Measurements from ENCODE around the gene PLCG1. TPM values are rescaled to one million over a fixed set of nuclear protein-coding genes. Genes with fewer than 3 reads are reported as not detected.
A peak's percentile ranks its signal among the peaks of the same experiment; 100 is the strongest.

The PLCG1 gene
- total RNA-seq, 2 experiments from 2014 or later: 387 to 404 TPM

DNA sequence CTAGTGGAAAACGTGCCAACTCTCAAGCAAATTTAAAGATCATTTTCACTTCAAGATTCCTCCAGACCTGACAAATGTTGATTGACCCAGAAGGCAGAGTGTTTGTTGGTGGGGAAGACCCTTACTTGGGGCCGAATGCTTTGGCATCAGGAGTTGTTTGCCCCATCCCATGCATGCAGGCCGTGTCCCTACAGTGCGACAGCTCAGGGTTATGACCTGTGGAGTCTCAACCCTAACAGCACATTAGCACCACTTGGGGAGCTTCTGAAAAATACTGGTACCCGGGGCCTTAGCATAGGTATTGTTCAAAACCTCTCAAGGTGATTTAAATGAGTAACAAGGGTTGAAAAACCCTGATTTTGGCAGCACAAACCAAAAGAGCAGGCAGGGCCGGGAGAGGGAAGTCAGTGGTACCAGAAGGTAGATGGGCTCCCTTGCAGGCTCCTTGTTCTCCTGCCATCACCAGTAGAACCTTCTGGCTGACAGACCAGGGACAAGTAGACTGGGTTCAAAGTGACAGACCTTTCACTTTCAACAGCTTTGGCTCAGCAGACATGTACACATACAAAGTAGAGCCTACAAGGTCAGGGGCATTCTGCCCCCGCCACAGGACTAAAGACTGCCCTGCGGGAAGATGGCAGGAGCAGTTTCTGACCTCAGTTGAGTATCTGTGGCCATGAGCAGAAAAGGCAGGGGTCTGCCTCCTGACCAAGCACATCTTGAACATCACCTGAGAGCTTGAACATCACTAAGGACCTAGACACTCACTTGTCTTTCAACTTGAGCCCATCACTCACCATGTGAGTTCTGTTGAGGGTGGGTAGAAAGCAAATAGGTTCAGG, 39.6 kb downstream of the PLCG1 start:
- ChIA-PET POLR2A (interaction anchor here (1.9 kb wide), 1 partner anchor 20 kb away, joined by 6 read pairs; no protein-coding TSS in a partner anchor), CTCF (interaction anchor here (1.4 to 1.9 kb wide), 2 partner anchors 42 to 55 kb away, joined by 3 to 8 read pairs; no protein-coding TSS in a partner anchor)
- TF ChIP-seq, protein P1, sequence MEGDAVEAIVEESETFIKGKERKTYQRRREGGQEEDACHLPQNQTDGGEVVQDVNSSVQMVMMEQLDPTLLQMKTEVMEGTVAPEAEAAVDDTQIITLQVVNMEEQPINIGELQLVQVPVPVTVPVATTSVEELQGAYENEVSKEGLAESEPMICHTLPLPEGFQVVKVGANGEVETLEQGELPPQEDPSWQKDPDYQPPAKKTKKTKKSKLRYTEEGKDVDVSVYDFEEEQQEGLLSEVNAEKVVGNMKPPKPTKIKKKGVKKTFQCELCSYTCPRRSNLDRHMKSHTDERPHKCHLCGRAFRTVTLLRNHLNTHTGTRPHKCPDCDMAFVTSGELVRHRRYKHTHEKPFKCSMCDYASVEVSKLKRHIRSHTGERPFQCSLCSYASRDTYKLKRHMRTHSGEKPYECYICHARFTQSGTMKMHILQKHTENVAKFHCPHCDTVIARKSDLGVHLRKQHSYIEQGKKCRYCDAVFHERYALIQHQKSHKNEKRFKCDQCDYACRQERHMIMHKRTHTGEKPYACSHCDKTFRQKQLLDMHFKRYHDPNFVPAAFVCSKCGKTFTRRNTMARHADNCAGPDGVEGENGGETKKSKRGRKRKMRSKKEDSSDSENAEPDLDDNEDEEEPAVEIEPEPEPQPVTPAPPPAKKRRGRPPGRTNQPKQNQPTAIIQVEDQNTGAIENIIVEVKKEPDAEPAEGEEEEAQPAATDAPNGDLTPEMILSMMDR (IDR thresholded peaks at IDR 0.05): no peak
- Histone ChIP-seq H3K4me3 (ENCODE audit: low read length) (no peak overlapping the region), H3K27ac (ENCODE audit: low read depth in 1 of 2, low read length in 2 of 2) (no peak overlapping the region), H3K9me3 (ENCODE audit: control insufficient read depth in 1 of 2, insufficient read depth in 1 of 2, low read length in 2 of 2) (no peaks in the 10 kb centered on the region), H3K27me3 (ENCODE audit: control insufficient read depth in 1 of 2, insufficient read depth in 2 of 2, low read length in 2 of 2) (no peaks in the 10 kb centered on the region), H3K36me3 (ENCODE audit: insufficient read depth, low read length) (peaks cover 51% of the 10 kb centered on the region), H3K4me1 (ENCODE audit: insufficient read depth, low read length) (peaks cover 8% of the 10 kb centered on the region)
- Mint-ChIP-seq H3K4me3 (no peak overlapping the region), H3K27ac (peak overlapping the region; percentile 69), H3K27me3 (no peaks in the 10 kb centered on the region), H3K36me3 (ENCODE audit: low read depth) (peaks cover 61% of the 10 kb centered on the region), H3K4me1 (ENCODE audit: low read depth) (peaks cover 11% of the 10 kb centered on the region), H3K9me3 (no peaks in the 10 kb centered on the region)
- DNase-seq (peak in 1 of 14 experiments; percentile 1), ATAC-seq (ENCODE audit: poor library complexity) (no peak)
- intact Hi-C loops (cut with DNase I, micrococcal nuclease): no loop called here

DNA sequence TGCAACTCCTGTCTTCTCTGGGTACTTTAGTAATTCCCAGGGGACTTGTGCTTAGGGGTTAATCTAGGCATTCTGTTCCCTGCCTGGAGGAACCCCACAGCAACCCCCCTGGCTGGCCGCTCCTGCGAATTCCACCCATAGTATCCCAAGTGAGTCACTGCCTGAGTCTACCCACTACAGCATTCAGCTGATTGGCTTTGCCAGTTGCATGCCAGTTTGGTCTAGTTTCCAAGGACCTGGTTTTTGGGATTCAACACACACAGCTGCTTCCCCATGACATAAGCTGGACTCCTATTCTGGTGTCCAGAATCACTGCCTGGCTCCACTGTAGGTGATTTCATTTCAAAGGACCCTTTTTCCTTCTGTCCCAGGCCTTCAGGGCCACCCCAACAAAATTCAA, 40.3 kb downstream of the PLCG1 start:
- peak in 2 of 14 experiments; percentile 1 to 19 for DNase-seq
- POLR2A ChIA-PET: interaction anchor here (1.9 kb wide), 1 partner anchor 21 kb away, joined by 6 read pairs; no protein-coding TSS in a partner anchor
- H3K9me3 Mint-ChIP-seq: no peaks in the 10 kb centered on the region

DNA sequence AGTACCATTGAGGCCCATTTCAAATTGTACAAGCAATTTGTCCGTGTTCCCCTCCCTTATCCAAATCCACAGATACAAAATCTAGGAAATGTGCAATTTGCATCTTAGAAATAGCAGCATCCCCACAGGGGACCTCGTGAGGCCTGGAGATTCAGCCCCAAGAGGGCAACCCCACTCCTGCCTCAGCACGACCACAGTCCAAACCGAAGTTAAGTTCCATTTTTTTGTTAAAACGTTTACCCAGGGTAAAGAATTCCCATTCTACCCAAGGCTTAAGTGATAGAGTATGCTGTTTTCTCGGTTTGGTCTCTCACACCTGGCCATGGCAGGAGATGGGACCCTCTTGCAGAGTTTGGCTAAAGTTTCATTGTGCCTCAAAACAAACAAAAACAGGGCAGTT, 41.2 kb downstream of the PLCG1 start:
- Histone ChIP-seq H3K36me3 (ENCODE audit: insufficient read depth, low read length) (peaks cover 35% of the 10 kb centered on the region), H3K27me3 (ENCODE audit: control insufficient read depth in 1 of 2, insufficient read depth in 2 of 2, low read length in 2 of 2) (no peaks in the 10 kb centered on the region), H3K27ac (ENCODE audit: low read depth in 1 of 2, low read length in 2 of 2) (no peak overlapping the region), H3K9me3 (ENCODE audit: control insufficient read depth in 1 of 2, insufficient read depth in 1 of 2, low read length in 2 of 2) (no peaks in the 10 kb centered on the region), H3K4me1 (ENCODE audit: insufficient read depth, low read length) (peaks cover 3% of the 10 kb centered on the region), H3K4me3 (ENCODE audit: low read length) (no peak overlapping the region)
- POLR2A ChIA-PET: interaction anchor here (1.9 kb wide), 1 partner anchor 22 kb away, joined by 6 read pairs; no protein-coding TSS in a partner anchor
- H3K27ac Mint-ChIP-seq: peak overlapping the region; percentile 69
- peaks cover 13% of the 10 kb centered on the region for H3K4me1 Mint-ChIP-seq (ENCODE audit: low read depth)
- H3K36me3 Mint-ChIP-seq (ENCODE audit: low read depth): peaks cover 45% of the 10 kb centered on the region
- no peak overlapping the region for H3K4me3 Mint-ChIP-seq
- ATAC-seq (ENCODE audit: poor library complexity) (no peak), DNase-seq (no peak)
- CTCF ChIA-PET: no interaction called here
- no peaks in the 10 kb centered on the region for H3K9me3 Mint-ChIP-seq
- H3K27me3 Mint-ChIP-seq: no peaks in the 10 kb centered on the region
- TF ChIP-seq, protein P1 (IDR thresholded peaks at IDR 0.05): no peak
- intact Hi-C loops (cut with DNase I, micrococcal nuclease): no loop called here

More for the DNA sequence above, 40.3 kb downstream of the PLCG1 start:
- peaks cover 44% of the 10 kb centered on the region for H3K36me3 ChIP-seq (ENCODE audit: insufficient read depth, low read length)
- H3K27ac ChIP-seq (ENCODE audit: low read depth in 1 of 2, low read length in 2 of 2): no peak overlapping the region
- H3K4me1 Mint-ChIP-seq (ENCODE audit: low read depth): peaks cover 16% of the 10 kb centered on the region
- H3K4me3 ChIP-seq (ENCODE audit: low read length): no peak overlapping the region
- no peaks in the 10 kb centered on the region for H3K27me3 Mint-ChIP-seq
- CTCF ChIA-PET: interaction anchor here (1.9 kb wide), 1 partner anchor 43 kb away, joined by 8 read pairs; no protein-coding TSS in a partner anchor
- H3K36me3 Mint-ChIP-seq (ENCODE audit: low read depth): peaks cover 54% of the 10 kb centered on the region
- peak overlapping the region; percentile 69 for H3K27ac Mint-ChIP-seq
- no peak for ATAC-seq (ENCODE audit: poor library complexity)
- H3K27me3 ChIP-seq (ENCODE audit: control insufficient read depth in 1 of 2, insufficient read depth in 2 of 2, low read length in 2 of 2): no peaks in the 10 kb centered on the region
- no peak overlapping the region for H3K4me3 Mint-ChIP-seq
- intact Hi-C loops (cut with DNase I, micrococcal nuclease): no loop called here
- TF ChIP-seq, protein P1 (IDR thresholded peaks at IDR 0.05): no peak
- H3K9me3 ChIP-seq (ENCODE audit: control insufficient read depth in 1 of 2, insufficient read depth in 1 of 2, low read length in 2 of 2): no peaks in the 10 kb centered on the region
- peaks cover 5% of the 10 kb centered on the region for H3K4me1 ChIP-seq (ENCODE audit: insufficient read depth, low read length)
